Measurements from ENCODE around the gene EGR4.

GRCh38 chr2:73289304-73289703 is 4.0 kb downstream of the EGR4 start:
- TF ChIP-seq RAD21 (IDR thresholded peaks at IDR 0.05; ENCODE audit: low read length) (no peak), POLR2AphosphoS5 (IDR thresholded peaks at IDR 0.05; ENCODE audit: low read depth, low read length) (no peak), PBX3 (IDR thresholded peaks at IDR 0.05) (no peak), CTCF (IDR thresholded peaks at IDR 0.05) (no peak), NRF1 (IDR thresholded peaks at IDR 0.05; ENCODE audit: low read depth, low read length) (no peak), YY1 (IDR thresholded peaks at IDR 0.05; ENCODE audit: low read depth) (no peak), GATA2 (CRISPR knock-in tag; IDR thresholded peaks at IDR 0.05) (no peak), EP300 (IDR thresholded peaks at IDR 0.05; ENCODE audit: borderline replicate concordance in 1 of 2, low read depth in 1 of 2, low read length in 1 of 2) (no peak), TCF12 (IDR thresholded peaks at IDR 0.05) (no peak), IRF3 (IDR thresholded peaks at IDR 0.05; ENCODE audit: low read depth, low read length) (no peak)
